ENCODE results near the gene BACE1-AS. TPM values are rescaled to one million over a fixed set of nuclear protein-coding genes. Genes with fewer than 3 reads are reported as not detected.

The BACE1-AS gene
- total and polyA plus RNA-seq, 2 of the 8 experiments (the other 6 are each of a cell fraction or from before 2014, with no cell fraction given) = 14.9 to 17.4 TPM

GRCh38 chr11:117259417-117259816, 31.7 kb upstream of the BACE1-AS start:
- Histone ChIP-seq H3K27me3 (replicated peaks in 1 of 4; ENCODE audit: control insufficient read depth in 3 of 4, extremely low read depth in 1 of 4, insufficient read depth in 3 of 4, low read length in 3 of 4) (no peaks in the 10 kb centered on the region), H2AFZ (ENCODE audit: low read length) (no peak overlapping the region), H3K23me2 (ENCODE audit: low read depth, low read length) (no peaks in the 10 kb centered on the region), H2AK5ac (ENCODE audit: low read depth, low read length) (no peak overlapping the region), H4K91ac (replicated peaks; ENCODE audit: insufficient read length, low read length) (no peak overlapping the region), H2BK20ac (ENCODE audit: low read length) (no peak overlapping the region), H3K14ac (ENCODE audit: insufficient read length) (no peak overlapping the region), H2BK15ac (ENCODE audit: low read length) (no peak overlapping the region), H3K36me3 (ENCODE audit: control insufficient read depth in 2 of 4, insufficient read depth in 4 of 4, low read length in 3 of 4) (peaks cover 0 to 4% (median 0%) of the 10 kb centered on the region in 4 experiments; a peak in 2 of 8 replicates), H4K20me1 (replicated peaks in 1 of 2; ENCODE audit: control insufficient read depth in 1 of 2, insufficient read depth in 2 of 2, low read length in 2 of 2) (no peaks in the 10 kb centered on the region), H3K4me1 (replicated peaks in 1 of 4; ENCODE audit: control insufficient read depth in 3 of 4, insufficient read depth in 4 of 4, low read length in 3 of 4) (no peaks in the 10 kb centered on the region), H3K18ac (ENCODE audit: extremely low read depth, low read length) (no peak overlapping the region), H2BK120ac (replicated peaks; ENCODE audit: low read depth, low read length) (no peak overlapping the region), H3K56ac (replicated peaks; ENCODE audit: insufficient read length, low read depth, low read length) (no peak overlapping the region), H3K9me3 (ENCODE audit: insufficient read depth in 2 of 2, low read depth in 1 of 2, low read length in 1 of 2) (no peaks in the 10 kb centered on the region; a peak in 1 of 4 replicates), H3K23ac (ENCODE audit: insufficient read length) (no peak overlapping the region), H3K9ac (replicated peaks in 1 of 4; ENCODE audit: extremely low read depth in 1 of 4, low read depth in 3 of 4, low read length in 3 of 4) (no peak overlapping the region), H3K27ac (ENCODE audit: low read depth, low read length) (no peak overlapping the region), H2BK5ac (ENCODE audit: low read depth, low read length) (no peak overlapping the region), H3K4me3 (ENCODE audit: extremely low read depth in 1 of 4, insufficient read depth in 2 of 4, low read depth in 3 of 4, low read length in 4 of 4) (no peak overlapping the region), H4K5ac (ENCODE audit: insufficient read length, low read depth, low read length) (no peak overlapping the region), H3K79me2 (ENCODE audit: control insufficient read depth in 1 of 2, insufficient read depth in 2 of 2, low read length in 2 of 2) (no peaks in the 10 kb centered on the region; a peak in 1 of 4 replicates), H2BK12ac (ENCODE audit: low read depth, low read length) (no peak overlapping the region), H3K4me2 (ENCODE audit: insufficient read depth in 1 of 2, low read depth in 2 of 2, low read length in 2 of 2) (no peak overlapping the region), H3K79me1 (ENCODE audit: low read depth, low read length) (no peaks in the 10 kb centered on the region), H3K4ac (replicated peaks; ENCODE audit: insufficient read length, low read depth, low read length) (no peak overlapping the region), H4K8ac (ENCODE audit: extremely low read depth, insufficient read depth, low read length) (no peak overlapping the region)
- WGBS, 2 experiments (ENCODE audit: extremely low coverage in 1 of 2, insufficient coverage in 1 of 2, insufficient read length in 1 of 2, insufficient replicate concordance in 2 of 2, low coverage in 1 of 2, low lambda C conversion rate in 2 of 2, missing lambda C conversion rate in 1 of 2) = 81% methylated on average over 1 of the region's 1 CpG; no CpG with 5 or more reads in 1 of the 2 experiments
- no peak for FAIRE-seq
- ChIA-PET POLR2A (ENCODE audit: partially characterized antibody) (no interaction called here), CTCF (ENCODE audit: partially characterized antibody) (no interaction called here)
- no peak for DNase-seq (ENCODE audit: low read depth in 1 of 2, low spot score in 2 of 2)
- no peak for TF ChIP-seq ATF3 (IDR thresholded peaks at IDR 0.05; ENCODE audit: insufficient read depth, low read depth, low read length)
- no peak for TF ChIP-seq TEAD4 (IDR thresholded peaks at IDR 0.05; ENCODE audit: low read depth, low read length)
- no peak for TF ChIP-seq CTCF (IDR thresholded peaks at IDR 0.05; ENCODE audit: control extremely low read depth in 1 of 3, insufficient read depth in 1 of 3, low read depth in 1 of 3, low read length in 3 of 3)
- no peak for TF ChIP-seq HDAC6 (IDR thresholded peaks at IDR 0.05; ENCODE audit: low read depth, low read length)
- no peak for TF ChIP-seq EP300 (IDR thresholded peaks at IDR 0.05; ENCODE audit: borderline replicate concordance in 1 of 2, low read depth in 2 of 2, low read length in 2 of 2)
- TF ChIP-seq SP2 (IDR thresholded peaks at IDR 0.05; ENCODE audit: low read length) = no peak
- TF ChIP-seq SIRT6 (IDR thresholded peaks at IDR 0.05; ENCODE audit: low read length) = no peak
- no peak for TF ChIP-seq EGR1 (IDR thresholded peaks at IDR 0.05; ENCODE audit: borderline replicate concordance, low read depth, low read length)
- TF ChIP-seq KDM1A (IDR thresholded peaks at IDR 0.05; ENCODE audit: borderline replicate concordance, low read length) = no peak
- no peak for TF ChIP-seq JUND (IDR thresholded peaks at IDR 0.05; ENCODE audit: low read length)
- no peak for TF ChIP-seq NANOG (IDR thresholded peaks at IDR 0.05; ENCODE audit: insufficient read depth, low read depth, low read length, poor library complexity, severe bottlenecking)
- no peak for TF ChIP-seq POLR2A (IDR thresholded peaks at IDR 0.05; ENCODE audit: control extremely low read depth in 1 of 2, low read depth in 2 of 2, low read length in 2 of 2)
